Type B pancreatic cell (in vitro differentiated cells): ENCODE data around the gene HYLS1. TPM values are rescaled to one million over a fixed set of nuclear protein-coding genes. Genes with fewer than 3 reads are reported as not detected.

Source experiments
- DNase-seq: peaks from one replicate; pipeline ENCODE4 v3.0.0; 2021; ENCODE audit warnings: mixed read lengths; ENCODE audit not compliant: unreplicated experiment; ENCODE audit errors: extremely low spot score
- H3K27ac Mint-ChIP-seq: 2 replicates; pipeline ENCODE4 v1.8.0; 2021; ENCODE audit warnings: mild to moderate bottlenecking, mixed read lengths
- H3K27me3 Mint-ChIP-seq: 2 replicates; pipeline ENCODE4 v1.8.0; 2021; ENCODE audit warnings: mixed read lengths
- H3K36me3 Mint-ChIP-seq: 2 replicates; pipeline ENCODE4 v1.8.0; 2021; ENCODE audit warnings: mixed read lengths
- H3K4me1 Mint-ChIP-seq: one replicate; pipeline ENCODE4 v1.8.0; 2021; ENCODE audit warnings: mixed read lengths; ENCODE audit not compliant: unreplicated experiment
- H3K4me3 Mint-ChIP-seq: 2 replicates; pipeline ENCODE4 v1.8.0; 2021; ENCODE audit warnings: mild to moderate bottlenecking, mixed read lengths
- H3K9me3 Mint-ChIP-seq: 2 replicates; pipeline ENCODE4 v1.8.0; 2021; ENCODE audit warnings: mixed read lengths
- CTCF ChIP-seq: fragments of 200-600 bp; sonication (generic); conservative IDR thresholded peaks from 2 replicates; pipeline ENCODE4 v1.5.0; 2021; ENCODE audit warnings: antibody characterized with exemption, mild to moderate bottlenecking
- total RNA-seq: library from RNA; stranded (reverse); gene quantifications from 2 replicates; pipeline ENCODE4 v1.2.1, GENCODE V29; 2021; ENCODE audit warnings: low replicate concordance

Gene HYLS1
- total RNA-seq, 1 donor from 2014 or later, result 6.5 TPM

- Mint-ChIP-seq H3K4me3 (no peak overlapping the region), H3K27me3 (peaks cover 13% of the 10 kb centered on the region), H3K9me3 (no peaks in the 10 kb centered on the region), H3K36me3 (no peaks in the 10 kb centered on the region), H3K27ac (no peak overlapping the region), H3K4me1 (peaks cover 28% of the 10 kb centered on the region)
- no peak for TF ChIP-seq CTCF
- DNase-seq, result peak; percentile 60
Measured at GRCh38 chr11:125946712-125947418, 59.4 kb downstream of the HYLS1 start.

GRCh38 chr11:125947419-125948277, 60.2 kb downstream of the HYLS1 start:
- Mint-ChIP-seq H3K9me3 (no peaks in the 10 kb centered on the region), H3K27me3 (peaks cover 8% of the 10 kb centered on the region), H3K4me1 (peaks cover 27% of the 10 kb centered on the region), H3K27ac (no peak overlapping the region), H3K36me3 (no peaks in the 10 kb centered on the region), H3K4me3 (no peak overlapping the region)
- peak; percentile 68 for DNase-seq
- no peak for TF ChIP-seq CTCF

GRCh38 chr11:125948278-125949051, 61.0 kb downstream of the HYLS1 start:
- Mint-ChIP-seq H3K36me3 (no peaks in the 10 kb centered on the region), H3K9me3 (no peaks in the 10 kb centered on the region), H3K4me1 (peaks cover 25% of the 10 kb centered on the region), H3K27ac (no peak overlapping the region), H3K27me3 (peaks cover 8% of the 10 kb centered on the region), H3K4me3 (no peak overlapping the region)
- TF ChIP-seq CTCF, result no peak
- peak; percentile 67 for DNase-seq

GRCh38 chr11:125949271-125950177, 62.1 kb downstream of the HYLS1 start:
- Mint-ChIP-seq H3K27me3 (peaks cover under 1% of the 10 kb centered on the region), H3K9me3 (no peaks in the 10 kb centered on the region), H3K27ac (no peak overlapping the region), H3K36me3 (no peaks in the 10 kb centered on the region), H3K4me1 (peaks cover 19% of the 10 kb centered on the region), H3K4me3 (no peak overlapping the region)
- peak; percentile 64 for DNase-seq
- no peak for TF ChIP-seq CTCF

- Mint-ChIP-seq H3K36me3 (no peaks in the 10 kb centered on the region), H3K9me3 (no peaks in the 10 kb centered on the region), H3K27me3 (no peaks in the 10 kb centered on the region), H3K27ac (no peak overlapping the region), H3K4me1 (peaks cover 19% of the 10 kb centered on the region), H3K4me3 (no peak overlapping the region)
- TF ChIP-seq CTCF, result no peak
- peak; percentile 57 for DNase-seq
Measured at GRCh38 chr11:125950178-125950490, 62.7 kb downstream of the HYLS1 start.
